ENCODE measurements around the gene MRGPRG.

Gene MRGPRG

DNA sequence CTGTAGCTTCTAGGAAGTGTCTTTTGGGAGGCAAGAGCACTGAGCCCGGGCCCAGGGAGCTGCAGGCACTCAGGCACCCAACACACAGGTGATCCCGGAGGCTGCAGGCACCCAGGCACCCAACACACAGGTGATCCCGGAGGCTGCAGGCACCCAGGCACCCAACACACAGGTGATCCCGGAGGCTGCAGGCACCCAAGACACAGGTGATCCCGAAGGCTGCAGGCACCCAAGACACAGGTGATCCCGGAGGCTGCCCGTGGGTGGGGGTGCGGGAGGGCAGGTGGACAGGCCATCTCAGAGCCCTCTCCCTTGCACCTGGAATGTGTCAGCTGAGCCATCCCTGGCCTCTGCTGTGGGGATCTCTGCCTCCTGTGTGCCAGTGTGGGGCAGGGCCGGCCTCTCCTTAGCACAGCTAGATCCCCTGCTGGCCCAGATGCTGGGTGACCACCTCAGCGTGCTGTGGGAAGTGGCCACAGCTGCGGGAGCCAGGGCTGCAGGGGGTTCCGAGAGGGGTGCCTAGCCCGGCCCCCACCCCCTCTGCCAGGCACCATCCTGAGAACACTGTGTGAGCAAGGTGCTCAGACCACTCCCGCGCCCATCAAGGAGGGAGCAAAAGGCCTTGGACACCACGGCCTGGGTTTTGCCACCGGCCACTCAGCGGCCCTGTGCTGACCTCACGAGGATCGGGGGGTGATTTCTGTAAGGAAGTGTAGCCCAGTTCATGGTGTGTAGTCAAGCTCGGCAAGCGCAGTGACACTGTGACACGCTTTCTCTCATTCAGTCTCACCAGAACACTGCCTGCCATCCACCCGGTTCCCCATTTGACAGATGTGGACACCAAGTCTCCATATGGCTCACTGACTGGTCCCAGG lies 14.2 kb downstream of the MRGPRG start:
- H3K9me3 ChIP-seq (ENCODE audit: insufficient read depth, low read depth, low read length), result no peaks in the 10 kb centered on the region
- no peak overlapping the region for H3K4me3 ChIP-seq (ENCODE audit: low read length)
- H3K4me1 ChIP-seq (ENCODE audit: insufficient read depth, low read length), result no peaks in the 10 kb centered on the region
- no peak overlapping the region for H3K9ac ChIP-seq (ENCODE audit: low read depth, low read length)
- WGBS, result 88% methylated on average over 24 of the region's 24 CpGs
- no peak overlapping the region for H3K27ac ChIP-seq (ENCODE audit: low read depth, low read length)
- H3K36me3 ChIP-seq (ENCODE audit: insufficient read depth, low read length), result no peaks in the 10 kb centered on the region
- H3K27me3 ChIP-seq (ENCODE audit: insufficient read depth, low read length), result peaks cover 50% of the 10 kb centered on the region

DNA sequence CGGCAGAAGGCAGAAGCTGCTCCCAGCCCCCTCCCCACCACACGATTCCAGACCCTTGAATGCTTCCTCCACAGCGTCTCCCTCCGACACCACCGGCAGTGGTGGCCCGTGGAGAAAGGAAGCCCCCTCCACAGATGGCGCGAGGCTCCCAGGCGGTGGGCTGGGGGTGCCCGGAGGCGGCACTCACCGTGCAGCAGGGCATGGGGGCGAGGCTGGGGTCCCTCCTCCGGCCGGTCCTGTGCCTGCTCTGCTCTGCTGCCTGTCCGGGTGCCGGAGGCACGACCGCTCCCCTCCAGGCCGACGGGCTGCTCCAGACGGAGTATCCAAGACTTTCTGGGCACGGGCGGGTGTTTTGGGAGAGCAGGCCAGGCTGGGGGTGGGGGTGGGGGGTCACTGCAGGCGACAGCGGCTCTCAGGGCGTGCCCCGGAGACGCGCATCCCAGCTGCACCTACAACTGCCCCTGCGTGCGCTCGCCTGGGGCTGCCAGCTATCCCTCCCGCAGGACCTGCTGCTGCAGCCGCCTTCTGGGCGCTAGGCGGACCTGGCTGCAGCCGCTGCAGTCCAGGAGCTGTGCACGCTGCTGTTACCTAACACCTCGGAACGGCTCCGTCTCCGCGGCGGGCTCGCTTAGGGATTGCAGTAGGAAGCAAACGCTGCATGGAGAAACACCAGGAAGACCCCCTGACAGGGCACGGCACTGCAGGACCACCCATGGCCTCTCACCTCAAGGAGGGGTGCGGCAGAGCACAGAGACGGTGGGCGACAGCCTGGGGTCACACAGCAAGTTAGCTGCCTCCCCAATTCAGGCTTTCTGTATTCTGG lies 15.2 kb downstream of the MRGPRG start:
- peak overlapping the region; percentile 62 for H3K4me3 ChIP-seq (ENCODE audit: low read length)
- peaks cover 50% of the 10 kb centered on the region for H3K27me3 ChIP-seq (ENCODE audit: insufficient read depth, low read length)
- peak overlapping the region; percentile 38; the same call in 1 of the 2 replicates for H3K9ac ChIP-seq (ENCODE audit: low read depth, low read length)
- no peaks in the 10 kb centered on the region for H3K4me1 ChIP-seq (ENCODE audit: insufficient read depth, low read length)
- H3K9me3 ChIP-seq (ENCODE audit: insufficient read depth, low read depth, low read length), result no peaks in the 10 kb centered on the region
- 4% methylated on average over 51 of the region's 51 CpGs for WGBS
- no peak overlapping the region for H3K27ac ChIP-seq (ENCODE audit: low read depth, low read length)
- H3K36me3 ChIP-seq (ENCODE audit: insufficient read depth, low read length), result no peaks in the 10 kb centered on the region

DNA sequence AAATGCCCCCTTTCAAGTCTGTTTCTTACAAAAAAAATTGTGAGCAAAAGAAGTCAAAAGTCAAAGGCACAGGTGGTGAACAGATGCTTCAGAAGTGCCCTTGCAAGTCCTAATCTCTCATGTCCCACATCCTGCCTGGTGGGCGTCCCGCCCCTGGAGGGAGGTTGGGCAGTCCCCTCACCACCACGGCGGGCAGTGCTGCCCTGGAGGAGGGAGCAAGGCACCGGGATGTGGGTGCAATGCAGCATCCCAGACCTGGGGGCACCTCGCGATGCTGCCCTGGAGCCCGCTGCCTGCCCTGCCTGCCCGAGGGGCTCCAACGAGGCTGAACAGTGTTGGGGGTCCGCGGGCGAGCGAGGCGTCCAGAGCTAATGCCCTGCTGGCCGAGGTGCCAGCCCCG lies 15.9 kb downstream of the MRGPRG start:
- WGBS, result 8% methylated on average over 17 of the region's 17 CpGs
- no peaks in the 10 kb centered on the region for H3K36me3 ChIP-seq (ENCODE audit: insufficient read depth, low read length)
- no peaks in the 10 kb centered on the region for H3K9me3 ChIP-seq (ENCODE audit: insufficient read depth, low read depth, low read length)
- no peak overlapping the region for H3K27ac ChIP-seq (ENCODE audit: low read depth, low read length)
- H3K9ac ChIP-seq (ENCODE audit: low read depth, low read length), result peak overlapping the region; percentile 38; the same call in 1 of the 2 replicates
- H3K4me3 ChIP-seq (ENCODE audit: low read length), result peak overlapping the region; percentile 62
- no peaks in the 10 kb centered on the region for H3K4me1 ChIP-seq (ENCODE audit: insufficient read depth, low read length)
- H3K27me3 ChIP-seq (ENCODE audit: insufficient read depth, low read length), result peaks cover 50% of the 10 kb centered on the region

DNA sequence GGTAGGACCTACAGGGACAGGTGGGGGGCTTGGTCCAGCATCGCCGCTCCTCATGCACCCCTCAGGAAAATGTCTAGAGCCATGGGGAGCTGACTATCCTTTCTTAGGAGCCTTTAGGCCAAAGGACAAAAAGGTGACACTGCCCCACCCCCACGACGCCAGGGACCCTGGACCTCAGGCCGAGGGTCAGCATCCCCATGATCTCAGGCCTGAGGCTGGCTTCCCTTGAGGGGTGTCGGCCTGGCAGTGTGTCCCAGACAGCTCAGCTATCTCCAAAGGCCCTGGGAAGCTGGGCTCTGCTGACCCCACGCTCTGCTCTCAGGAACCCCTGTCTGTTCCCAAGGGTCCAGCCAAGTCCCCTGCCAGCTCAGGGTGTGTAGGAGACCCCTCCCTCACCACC lies 16.3 kb downstream of the MRGPRG start:
- Histone ChIP-seq H3K4me1 (ENCODE audit: insufficient read depth, low read length) (no peaks in the 10 kb centered on the region), H3K27ac (ENCODE audit: low read depth, low read length) (no peak overlapping the region), H3K27me3 (ENCODE audit: insufficient read depth, low read length) (peaks cover 50% of the 10 kb centered on the region), H3K9ac (ENCODE audit: low read depth, low read length) (no peak overlapping the region), H3K36me3 (ENCODE audit: insufficient read depth, low read length) (no peaks in the 10 kb centered on the region), H3K9me3 (ENCODE audit: insufficient read depth, low read depth, low read length) (no peaks in the 10 kb centered on the region), H3K4me3 (ENCODE audit: low read length) (no peak overlapping the region; the same call in 1 of the 2 replicates)
- 85% methylated on average over 7 of the region's 7 CpGs for WGBS

DNA sequence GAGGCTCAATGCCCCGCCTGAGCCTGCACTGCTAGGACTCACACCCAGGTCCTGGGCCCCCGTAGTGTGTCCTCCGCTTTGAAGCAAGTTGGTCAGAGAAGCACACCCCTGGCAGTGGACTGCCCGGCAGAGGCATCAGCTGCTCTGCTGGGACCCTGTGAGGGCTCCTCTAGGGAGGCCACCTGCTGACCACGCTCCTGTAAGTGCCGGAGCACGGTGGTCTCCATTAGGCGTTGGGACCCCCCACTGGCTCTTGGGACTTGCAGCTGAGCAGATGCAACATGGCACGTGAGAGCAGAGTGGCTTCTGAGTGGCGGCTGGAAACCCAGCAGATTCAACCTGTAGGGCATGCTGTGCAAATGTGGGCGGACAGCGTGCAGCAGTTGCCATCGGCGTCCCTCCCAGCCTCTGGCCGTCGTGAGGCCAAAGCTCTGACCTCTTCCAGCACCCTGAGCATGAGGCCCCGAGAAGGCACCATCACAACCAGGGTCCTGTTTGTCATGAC lies 16.9 kb downstream of the MRGPRG start:
- H3K36me3 ChIP-seq (ENCODE audit: insufficient read depth, low read length), result no peaks in the 10 kb centered on the region
- no peak overlapping the region for H3K4me3 ChIP-seq (ENCODE audit: low read length)
- no peaks in the 10 kb centered on the region for H3K9me3 ChIP-seq (ENCODE audit: insufficient read depth, low read depth, low read length)
- no peaks in the 10 kb centered on the region for H3K4me1 ChIP-seq (ENCODE audit: insufficient read depth, low read length)
- H3K27ac ChIP-seq (ENCODE audit: low read depth, low read length), result no peak overlapping the region
- no peak overlapping the region for H3K9ac ChIP-seq (ENCODE audit: low read depth, low read length)
- 82% methylated on average over 17 of the region's 17 CpGs for WGBS
- peaks cover 50% of the 10 kb centered on the region for H3K27me3 ChIP-seq (ENCODE audit: insufficient read depth, low read length)

DNA sequence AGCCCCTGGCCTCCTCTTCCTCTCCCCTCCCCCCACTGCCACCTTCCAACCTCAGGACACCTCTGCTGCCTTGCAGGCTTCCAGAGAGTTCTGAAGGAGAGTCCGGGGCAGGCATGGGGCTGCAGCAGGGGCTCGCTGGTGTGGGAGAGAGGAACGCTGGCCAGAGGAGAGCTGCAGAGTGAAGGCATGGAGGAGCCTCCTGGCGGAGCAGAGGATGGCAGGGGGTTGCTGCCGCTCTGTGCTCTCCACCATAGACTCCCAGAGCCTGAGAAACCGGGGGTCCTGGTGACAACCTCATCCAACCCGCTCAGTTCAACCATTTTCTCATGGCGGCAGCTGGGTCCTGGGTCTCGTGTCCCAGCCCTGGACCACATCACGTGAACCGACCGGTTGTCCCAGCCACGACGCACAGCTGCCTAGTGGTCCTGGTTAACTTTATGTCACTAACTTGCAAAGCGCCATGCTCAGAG lies 17.5 kb downstream of the MRGPRG start:
- H3K9ac ChIP-seq (ENCODE audit: low read depth, low read length), result no peak overlapping the region
- H3K36me3 ChIP-seq (ENCODE audit: insufficient read depth, low read length), result no peaks in the 10 kb centered on the region
- no peaks in the 10 kb centered on the region for H3K4me1 ChIP-seq (ENCODE audit: insufficient read depth, low read length)
- no peak overlapping the region for H3K4me3 ChIP-seq (ENCODE audit: low read length)
- WGBS, result 91% methylated on average over 15 of the region's 15 CpGs
- peaks cover 50% of the 10 kb centered on the region for H3K27me3 ChIP-seq (ENCODE audit: insufficient read depth, low read length)
- no peak overlapping the region for H3K27ac ChIP-seq (ENCODE audit: low read depth, low read length)
- H3K9me3 ChIP-seq (ENCODE audit: insufficient read depth, low read depth, low read length), result no peaks in the 10 kb centered on the region

DNA sequence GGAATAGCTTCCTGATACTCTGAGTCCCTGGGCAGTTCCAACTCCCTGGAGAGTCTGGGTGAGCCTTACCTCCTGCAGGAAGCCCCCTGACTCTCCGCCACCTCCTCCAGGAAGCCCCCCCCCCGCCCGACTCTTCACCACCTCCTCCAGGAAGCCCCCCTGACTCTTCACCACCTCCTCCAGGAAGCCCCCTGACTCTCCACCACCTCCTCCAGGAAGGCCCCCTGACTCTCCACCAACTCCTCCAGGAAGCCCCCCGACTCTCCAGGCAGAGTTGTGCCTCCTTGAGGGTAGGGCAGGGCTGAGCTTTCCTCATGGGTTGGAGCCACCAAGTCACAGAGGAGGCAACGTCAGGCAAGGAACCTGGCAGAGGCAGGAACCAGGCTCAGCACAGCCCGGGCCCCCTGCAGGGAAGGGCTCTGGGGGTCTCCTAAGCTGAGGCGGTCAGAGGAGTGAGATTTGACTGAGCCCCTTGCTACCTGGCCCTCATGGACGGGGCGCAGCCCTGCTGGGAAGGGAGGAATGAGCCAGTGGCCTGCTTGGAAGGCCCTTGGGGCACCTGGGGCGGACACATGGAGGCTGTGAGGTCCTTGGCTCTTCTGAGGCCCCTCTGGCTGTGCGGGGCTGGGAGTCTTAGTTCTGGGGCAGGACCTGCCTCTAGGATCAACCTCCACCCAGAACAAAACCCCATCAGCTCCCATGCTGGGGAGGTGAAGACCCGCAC lies 18.1 kb downstream of the MRGPRG start:
- H3K27me3 ChIP-seq (ENCODE audit: insufficient read depth, low read length), result peaks cover 46% of the 10 kb centered on the region
- no peak overlapping the region for H3K27ac ChIP-seq (ENCODE audit: low read depth, low read length)
- H3K36me3 ChIP-seq (ENCODE audit: insufficient read depth, low read length), result no peaks in the 10 kb centered on the region
- WGBS, result 85% methylated on average over 10 of the region's 12 CpGs
- H3K9me3 ChIP-seq (ENCODE audit: insufficient read depth, low read depth, low read length), result no peaks in the 10 kb centered on the region
- no peak overlapping the region for H3K4me3 ChIP-seq (ENCODE audit: low read length)
- H3K9ac ChIP-seq (ENCODE audit: low read depth, low read length), result no peak overlapping the region
- no peaks in the 10 kb centered on the region for H3K4me1 ChIP-seq (ENCODE audit: insufficient read depth, low read length)

DNA sequence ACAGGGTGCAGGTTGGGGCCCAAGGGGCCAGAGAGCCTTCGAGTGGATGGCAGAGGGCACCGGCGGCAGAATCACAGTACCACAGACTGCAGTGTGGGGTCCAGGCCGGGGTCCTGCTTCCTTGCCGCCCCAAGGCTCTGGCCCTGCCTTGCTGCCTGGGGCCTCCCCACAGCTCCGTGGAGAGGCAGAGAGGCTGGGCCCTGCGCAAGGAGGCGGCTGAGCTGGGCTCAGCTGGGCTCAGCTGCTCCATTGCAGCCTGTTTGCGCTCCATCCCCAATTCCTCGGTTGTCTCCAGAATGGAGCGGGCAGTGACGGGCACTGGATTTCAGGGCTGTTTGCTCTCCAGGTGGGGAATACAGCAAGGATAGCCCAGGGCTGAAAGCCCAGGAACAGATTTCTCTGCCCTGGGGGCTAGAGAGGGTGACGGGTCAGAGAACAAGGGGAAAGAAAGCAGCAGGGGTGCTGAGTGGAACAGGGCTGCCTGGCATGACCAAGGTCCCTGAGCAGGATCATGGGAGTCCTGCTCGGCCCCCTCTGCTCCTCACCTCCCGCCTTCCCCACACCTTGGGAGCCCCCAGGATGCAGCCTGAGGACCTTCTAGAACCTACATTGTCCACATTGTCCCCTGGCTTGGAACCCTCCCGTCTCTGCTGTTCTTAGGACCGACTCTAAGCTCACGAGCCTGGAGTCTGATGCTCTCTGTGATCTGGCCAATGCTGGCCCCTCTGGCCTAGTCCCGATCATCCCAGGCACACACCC lies 18.9 kb downstream of the MRGPRG start:
- Histone ChIP-seq H3K9me3 (ENCODE audit: insufficient read depth, low read depth, low read length) (no peaks in the 10 kb centered on the region), H3K4me1 (ENCODE audit: insufficient read depth, low read length) (no peaks in the 10 kb centered on the region), H3K9ac (ENCODE audit: low read depth, low read length) (no peak overlapping the region), H3K27ac (ENCODE audit: low read depth, low read length) (no peak overlapping the region), H3K36me3 (ENCODE audit: insufficient read depth, low read length) (no peaks in the 10 kb centered on the region), H3K4me3 (ENCODE audit: low read length) (no peak overlapping the region), H3K27me3 (ENCODE audit: insufficient read depth, low read length) (peaks cover 38% of the 10 kb centered on the region)
- WGBS, result 88% methylated on average over 19 of the region's 19 CpGs

DNA sequence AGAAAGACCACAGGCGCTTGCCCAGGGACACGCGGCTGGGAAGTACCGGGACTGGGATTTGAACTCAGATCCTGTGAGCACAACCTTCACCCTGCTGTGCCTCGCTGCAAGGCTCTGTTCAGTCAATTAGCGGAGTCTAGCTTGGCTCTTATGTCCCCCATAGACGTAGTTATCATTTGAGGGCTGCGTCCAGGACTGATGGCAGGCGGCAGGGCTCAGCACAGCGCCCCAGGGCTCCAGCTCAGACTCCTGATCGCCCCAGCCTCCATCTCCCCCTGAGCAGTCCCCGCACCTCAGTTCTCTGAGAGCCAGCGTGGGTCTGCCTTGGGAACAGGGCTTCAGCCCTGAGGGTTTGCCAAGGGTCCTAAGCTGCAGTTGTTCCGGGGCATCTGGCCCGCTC lies 19.8 kb downstream of the MRGPRG start:
- Histone ChIP-seq H3K27ac (ENCODE audit: low read depth, low read length) (no peak overlapping the region), H3K27me3 (ENCODE audit: insufficient read depth, low read length) (peaks cover 29% of the 10 kb centered on the region), H3K36me3 (ENCODE audit: insufficient read depth, low read length) (no peaks in the 10 kb centered on the region), H3K9ac (ENCODE audit: low read depth, low read length) (no peak overlapping the region), H3K9me3 (ENCODE audit: insufficient read depth, low read depth, low read length) (no peaks in the 10 kb centered on the region), H3K4me3 (ENCODE audit: low read length) (no peak overlapping the region), H3K4me1 (ENCODE audit: insufficient read depth, low read length) (no peaks in the 10 kb centered on the region)
- WGBS, result 93% methylated on average over 15 of the region's 15 CpGs

DNA sequence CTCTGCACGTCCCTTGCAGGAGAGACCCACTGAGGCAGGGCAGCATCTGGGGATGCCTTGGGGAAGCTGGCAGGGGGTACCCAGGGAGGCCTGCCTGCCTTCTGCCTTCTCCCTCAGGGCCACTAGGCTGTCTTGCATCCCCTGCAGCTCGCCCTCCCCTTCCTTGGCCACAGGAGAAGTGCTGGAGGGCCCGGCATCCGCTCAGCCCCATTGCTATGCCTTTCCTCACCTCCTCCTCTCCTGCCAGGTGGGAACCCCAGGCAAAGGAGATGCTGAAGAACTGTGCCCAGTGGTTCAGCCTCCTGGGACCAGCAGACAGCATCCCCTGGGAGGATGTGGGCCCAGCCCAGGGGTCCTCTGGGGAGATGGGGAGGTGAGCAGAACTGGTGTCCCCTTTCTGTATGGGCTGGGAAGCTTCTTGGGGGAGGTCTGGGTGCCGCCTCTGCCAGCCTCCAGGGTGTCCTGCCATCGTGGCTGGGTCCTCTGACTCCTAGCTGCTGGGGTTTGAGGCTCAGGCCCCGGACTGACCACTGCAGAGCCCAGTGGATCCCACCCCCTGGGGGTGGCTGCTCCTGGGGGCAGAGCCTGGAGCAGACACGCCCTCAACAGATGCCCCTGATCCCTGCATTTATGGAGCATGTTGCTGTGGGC lies 20.6 kb downstream of the MRGPRG start:
- Histone ChIP-seq H3K36me3 (ENCODE audit: insufficient read depth, low read length) (no peaks in the 10 kb centered on the region), H3K4me1 (ENCODE audit: insufficient read depth, low read length) (no peaks in the 10 kb centered on the region), H3K27me3 (ENCODE audit: insufficient read depth, low read length) (peaks cover 21% of the 10 kb centered on the region), H3K9ac (ENCODE audit: low read depth, low read length) (no peak overlapping the region), H3K27ac (ENCODE audit: low read depth, low read length) (no peak overlapping the region), H3K9me3 (ENCODE audit: insufficient read depth, low read depth, low read length) (no peaks in the 10 kb centered on the region), H3K4me3 (ENCODE audit: low read length) (no peak overlapping the region)
- WGBS, result 81% methylated on average over 8 of the region's 8 CpGs

Measured in HUES64 (cell line).